Superior temporal gyrus (tissue), 1 donor: ENCODE results near the gene ANXA2.

Experiments
- DNase-seq: peaks from one replicate; pipeline ENCODE4 v3.0.0-alpha.2; 2016; ENCODE audit errors: extremely low spot score

Gene ANXA2

GRCh38 chr15:60389261-60390077 lies 8.3 kb downstream of the ANXA2 start:
- DNase-seq: no peak

DNA sequence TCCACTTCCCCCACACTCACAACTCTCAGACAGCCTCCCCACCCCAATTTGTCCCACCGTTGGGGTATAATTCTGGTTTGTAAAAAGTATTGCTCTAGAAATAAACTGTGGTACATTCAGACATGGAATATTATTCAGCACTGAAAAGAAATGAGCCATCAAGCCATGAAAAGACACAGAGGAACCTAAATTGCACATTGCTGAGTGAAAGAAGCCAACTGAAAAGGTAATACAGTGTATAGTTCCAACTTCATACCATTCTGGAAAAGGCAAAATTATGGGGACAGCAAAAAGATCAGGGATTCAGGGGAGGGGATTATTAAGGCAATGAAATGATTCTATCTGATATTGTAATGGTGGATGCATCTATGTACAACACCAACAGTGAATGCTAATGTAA lies 10.5 kb downstream of the ANXA2 start:
- DNase-seq: no peak

DNA sequence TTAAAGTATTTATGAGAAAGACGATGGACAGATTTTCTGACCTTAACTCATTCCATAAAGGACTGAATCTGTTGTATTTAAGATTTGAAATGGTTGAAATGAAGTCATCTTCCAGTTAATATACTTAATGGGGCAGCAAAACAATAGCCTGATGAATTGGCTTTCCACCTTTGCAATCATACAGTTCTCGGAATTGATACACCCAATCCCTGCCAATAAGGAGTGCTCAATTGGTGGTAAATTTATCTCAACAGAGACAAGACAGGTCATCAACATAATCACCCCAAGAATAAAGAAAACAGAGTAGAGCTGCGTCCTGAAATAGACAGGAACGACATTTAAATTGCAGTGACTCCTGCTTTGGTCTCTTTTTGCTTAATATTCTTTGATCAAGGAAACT lies 11.2 kb downstream of the ANXA2 start:
- no peak for DNase-seq

- no peak for DNase-seq
These were observed 11.9 kb downstream of the ANXA2 start for GRCh38 chr15:60385620-60386552.

DNA sequence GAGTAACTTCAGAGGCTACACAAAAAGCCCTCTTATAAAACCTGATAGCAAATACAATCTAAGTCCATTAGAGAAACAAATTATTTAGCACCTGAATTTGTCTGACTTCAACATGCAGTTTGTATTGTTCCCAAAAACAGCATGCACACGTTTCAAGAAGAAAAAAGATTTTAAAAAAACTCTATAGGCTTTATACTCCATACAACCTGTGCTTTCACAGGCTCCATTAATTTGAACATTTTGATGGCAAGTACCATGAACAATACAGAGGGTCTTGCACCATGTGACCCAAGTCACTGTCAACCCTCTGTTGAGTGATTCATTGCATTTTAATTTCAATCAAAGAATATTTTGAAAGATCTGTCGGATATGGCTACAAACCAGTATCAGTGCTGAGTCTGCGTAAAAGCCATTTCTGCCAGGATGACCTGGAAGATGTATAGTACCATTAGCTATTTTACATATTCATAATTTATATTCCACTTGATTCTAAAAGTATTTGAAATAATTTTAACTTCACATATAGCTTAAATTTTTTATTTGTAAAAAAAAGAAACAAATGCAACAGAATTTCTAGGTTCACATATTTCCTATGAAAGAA lies 13.2 kb downstream of the ANXA2 start:
- DNase-seq: no peak

DNA sequence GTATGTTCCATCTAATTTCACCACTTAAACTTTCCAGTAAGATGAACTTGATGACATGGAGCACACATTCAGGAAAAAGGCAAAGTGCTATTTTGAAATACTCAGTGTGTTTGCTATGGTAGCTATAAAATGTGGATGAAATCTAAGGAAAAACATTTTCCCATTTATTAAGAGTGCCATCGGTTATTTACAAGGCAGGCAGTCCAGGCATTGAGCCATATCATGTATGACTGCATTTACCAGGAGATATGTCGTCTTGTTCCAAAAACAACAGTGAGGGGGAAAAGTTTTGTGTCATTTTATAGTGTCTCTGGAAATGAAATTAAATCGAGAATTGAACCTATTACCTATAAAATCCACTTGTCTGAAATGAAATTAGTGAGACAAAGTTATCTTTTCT lies 13.7 kb downstream of the ANXA2 start:
- no peak for DNase-seq

DNA sequence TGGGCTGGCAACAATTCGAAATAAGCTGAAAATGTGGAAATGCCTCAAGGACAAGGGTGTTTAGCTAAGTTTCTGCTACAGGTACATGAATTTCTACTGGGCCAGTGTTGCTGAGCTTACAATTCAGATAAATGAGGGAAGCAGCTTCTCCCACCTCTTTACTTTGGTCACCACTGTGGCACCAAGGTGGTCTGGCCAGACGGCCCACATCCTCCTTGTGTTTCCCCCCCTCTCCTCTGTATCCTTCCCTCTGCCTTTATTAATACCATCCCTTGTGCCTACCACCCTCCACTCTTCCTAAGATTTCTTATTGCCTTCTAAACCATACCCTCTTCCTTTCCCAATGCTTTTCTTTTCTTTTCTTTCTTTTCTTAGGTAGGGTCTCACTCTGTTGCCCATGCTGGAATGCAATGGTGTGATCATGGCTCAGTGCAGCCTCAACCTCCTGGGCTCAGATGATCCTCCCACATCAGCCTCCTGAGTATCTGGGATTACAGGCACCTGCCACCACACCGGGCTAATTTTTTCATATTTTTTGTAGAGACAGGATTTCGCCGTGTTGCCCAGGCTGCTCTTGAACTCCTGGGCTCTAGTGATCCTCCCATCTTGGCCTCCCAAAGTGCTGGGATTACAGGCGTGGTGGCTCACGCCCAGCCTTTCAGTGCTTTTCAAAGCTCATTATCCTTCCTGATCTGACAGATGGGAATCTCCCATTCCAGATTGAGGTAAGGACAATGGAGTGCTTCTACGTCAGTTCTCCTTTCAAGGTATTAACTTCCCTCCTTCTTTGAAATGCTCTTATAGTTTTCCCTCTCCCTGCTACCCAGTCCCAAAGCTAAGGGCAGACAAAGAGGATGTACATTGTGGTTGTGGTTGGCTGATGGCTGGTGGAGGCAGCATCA lies 14.8 kb downstream of the ANXA2 start:
- no peak for DNase-seq

GRCh38 chr15:60381148-60381788 lies 16.5 kb downstream of the ANXA2 start:
- DNase-seq: no peak

- no peak for DNase-seq
These were observed 18.1 kb downstream of the ANXA2 start for GRCh38 chr15:60379525-60380274.

DNA sequence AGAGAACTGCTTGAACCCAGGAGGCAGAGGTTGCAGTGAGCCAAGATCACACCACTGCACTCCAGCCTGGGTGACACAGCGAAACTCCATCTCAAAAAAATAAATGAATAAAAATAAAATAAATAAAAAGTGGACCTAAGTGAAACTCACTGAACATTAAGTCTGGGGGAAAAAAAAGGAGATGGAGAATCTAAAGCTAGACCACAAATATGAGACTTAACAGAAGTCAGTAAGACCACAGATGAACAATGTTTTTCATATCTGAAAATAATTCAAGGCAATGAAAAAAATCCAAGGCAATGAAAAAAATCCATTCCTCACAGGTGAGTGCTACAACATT lies 18.6 kb downstream of the ANXA2 start:
- DNase-seq: no peak

DNA sequence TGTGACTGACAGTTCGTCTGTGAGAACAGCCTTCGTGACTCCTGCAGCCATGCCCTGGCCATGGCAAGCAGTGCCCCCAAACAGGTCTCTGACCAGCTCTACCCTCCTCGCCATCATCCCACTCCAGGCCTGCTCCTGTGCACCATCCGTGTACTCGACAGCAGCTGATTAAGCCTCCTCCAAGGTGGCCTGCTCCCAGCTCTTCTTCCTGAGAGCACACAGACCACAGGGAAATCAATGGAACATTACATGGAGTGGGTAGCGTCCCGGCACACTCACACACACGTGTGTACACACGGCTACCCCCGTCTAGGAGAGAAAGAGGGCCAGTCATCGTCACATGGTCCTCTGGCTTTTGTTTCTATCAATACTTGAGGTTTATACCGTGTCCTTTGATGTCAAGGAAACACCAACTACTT lies 21.1 kb downstream of the ANXA2 start:
- DNase-seq: no peak

DNA sequence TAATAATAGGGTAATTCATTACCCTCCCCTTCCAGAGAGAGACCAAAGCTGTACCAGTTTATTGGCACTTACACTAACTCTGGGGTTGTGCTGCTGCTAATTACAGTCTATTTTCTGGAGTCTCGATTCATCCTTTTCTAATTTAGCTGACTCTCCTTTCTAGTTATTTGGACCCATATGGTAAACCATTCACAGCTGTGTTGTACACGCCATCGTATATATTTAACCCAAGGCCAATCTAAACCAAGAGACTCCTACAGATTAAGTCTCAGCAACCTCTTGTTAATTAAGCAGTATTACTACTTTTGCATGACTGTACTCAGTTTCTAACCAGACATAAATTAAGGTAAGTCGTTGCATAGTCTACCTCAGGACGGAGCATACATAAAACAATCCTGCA lies 22.5 kb downstream of the ANXA2 start:
- no peak for DNase-seq

DNA sequence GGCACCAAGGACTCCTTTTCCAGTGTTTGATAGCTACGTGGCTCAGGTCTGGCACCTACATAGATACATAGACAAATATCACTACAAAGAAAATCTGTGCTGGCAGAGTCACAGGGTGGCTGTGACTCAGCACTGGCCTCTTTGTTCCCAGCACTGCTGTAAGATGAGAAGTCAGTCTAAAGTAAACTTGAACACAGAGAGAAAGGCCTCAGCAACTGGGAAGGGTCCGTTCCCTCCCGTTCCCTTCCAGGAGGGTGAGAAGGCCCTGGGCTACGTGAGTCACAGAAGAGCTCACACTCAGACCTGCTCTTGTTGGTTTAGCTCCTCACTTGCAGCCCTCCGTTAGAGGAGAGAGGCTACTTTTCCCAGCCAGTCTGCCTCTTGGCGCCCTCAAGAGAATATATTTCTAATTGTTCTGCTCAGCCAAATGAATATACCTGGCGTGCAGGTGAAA lies 23.1 kb downstream of the ANXA2 start:
- no peak for DNase-seq

DNA sequence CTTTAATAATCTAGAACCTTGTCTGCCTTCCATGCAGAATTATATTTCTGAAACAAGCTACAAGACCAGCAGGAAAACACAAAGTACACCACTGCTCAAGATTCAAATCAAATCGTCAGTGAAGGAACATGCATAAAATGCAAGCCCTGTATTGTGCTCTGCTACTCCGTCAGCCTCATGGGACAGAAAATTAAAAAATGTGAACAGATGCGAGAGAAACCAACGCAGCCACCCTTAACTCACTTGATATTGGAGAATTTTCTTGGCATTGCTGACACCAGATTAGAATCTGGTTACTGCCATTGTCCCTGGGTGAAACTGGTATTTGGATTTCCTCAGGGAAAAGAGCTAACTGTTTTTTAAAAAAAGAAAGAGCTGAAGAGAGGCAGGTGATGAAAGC lies 23.6 kb downstream of the ANXA2 start:
- DNase-seq: no peak

DNA sequence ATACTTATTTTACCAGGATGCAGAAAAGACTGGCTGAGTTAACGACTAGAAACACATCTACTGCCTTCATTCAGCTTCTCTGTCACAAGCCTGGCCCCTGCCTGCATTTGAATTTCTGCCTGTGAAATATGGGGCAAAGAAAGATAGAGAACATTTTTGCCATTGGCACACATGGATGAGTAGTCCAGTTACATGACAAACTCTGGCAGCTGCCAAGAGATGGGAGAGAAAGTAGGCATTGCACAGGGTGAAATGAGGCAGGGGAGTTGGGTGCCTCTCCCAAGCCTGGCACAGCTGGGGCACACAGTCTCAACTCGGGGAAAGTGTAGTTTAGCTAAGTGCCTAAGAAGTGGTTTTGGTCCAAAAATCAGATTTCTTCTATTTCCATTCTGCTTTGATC lies 24.0 kb downstream of the ANXA2 start:
- no peak for DNase-seq

- no peak for DNase-seq
These were observed 24.5 kb downstream of the ANXA2 start for GRCh38 chr15:60373327-60373726.

- DNase-seq: no peak
These were observed 25.0 kb downstream of the ANXA2 start for GRCh38 chr15:60372756-60373155.

DNA sequence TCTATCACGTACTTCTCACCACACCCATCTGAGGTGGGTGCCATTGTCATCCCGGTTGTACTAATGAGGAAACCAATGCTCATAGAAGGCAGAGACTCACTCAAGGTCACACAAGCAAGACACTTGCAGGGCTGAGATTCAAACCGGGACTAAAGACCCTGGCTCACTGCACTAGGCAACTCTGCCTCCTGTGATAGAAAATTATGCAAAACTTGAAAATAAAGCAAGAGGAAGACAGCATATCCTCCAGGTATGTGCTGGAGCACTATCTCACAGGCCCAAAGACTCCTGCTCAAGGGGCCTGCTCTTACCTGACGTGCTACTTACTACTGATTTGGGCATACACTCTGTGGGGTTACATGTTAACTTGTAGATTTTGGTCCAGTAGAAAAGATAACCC lies 25.6 kb downstream of the ANXA2 start:
- no peak for DNase-seq

GRCh38 chr15:60371175-60372051 lies 26.4 kb downstream of the ANXA2 start:
- no peak for DNase-seq

DNA sequence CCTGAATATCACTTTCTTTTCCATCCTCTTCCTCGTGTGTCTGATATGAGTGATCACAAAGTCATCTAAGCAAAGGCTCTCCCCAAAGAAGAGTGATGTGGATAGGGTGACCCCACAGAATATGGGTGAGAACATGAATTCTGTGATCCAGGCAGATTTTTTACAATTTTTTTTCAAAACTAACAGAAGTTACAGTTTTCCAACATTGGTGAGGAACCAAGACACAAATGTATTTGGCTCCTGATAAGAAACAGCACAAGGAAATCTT lies 27.0 kb downstream of the ANXA2 start:
- DNase-seq: no peak
